NCI-H748 (cell line): ENCODE results near the gene HTT.
A peak's percentile ranks its signal among the peaks of the same experiment; 100 is the strongest.
"Not testable (repeated sequence)": the region's sequence is repeated elsewhere in the genome, so short reads cannot be mapped to it uniquely, and the experiment has no call there.

Experiments used
- DNase-seq: peaks from one replicate; lab custom pipeline; 2025; ENCODE audit not compliant: unreplicated experiment; lab: John Stamatoyannopoulos, UW

The HTT gene

DNA sequence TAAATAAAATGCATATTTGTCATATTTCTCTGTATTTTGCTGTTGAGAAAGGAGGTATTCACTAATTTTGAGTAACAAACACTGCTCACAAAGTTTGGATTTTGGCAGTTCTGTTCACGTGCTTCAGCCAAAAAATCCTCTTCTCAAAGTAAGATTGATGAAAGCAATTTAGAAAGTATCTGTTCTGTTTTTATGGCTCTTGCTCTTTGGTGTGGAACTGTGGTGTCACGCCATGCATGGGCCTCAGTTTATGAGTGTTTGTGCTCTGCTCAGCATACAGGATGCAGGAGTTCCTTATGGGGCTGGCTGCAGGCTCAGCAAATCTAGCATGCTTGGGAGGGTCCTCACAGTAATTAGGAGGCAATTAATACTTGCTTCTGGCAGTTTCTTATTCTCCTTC is 3.3 kb downstream of the HTT start:
- DNase-seq, result no peak

DNA sequence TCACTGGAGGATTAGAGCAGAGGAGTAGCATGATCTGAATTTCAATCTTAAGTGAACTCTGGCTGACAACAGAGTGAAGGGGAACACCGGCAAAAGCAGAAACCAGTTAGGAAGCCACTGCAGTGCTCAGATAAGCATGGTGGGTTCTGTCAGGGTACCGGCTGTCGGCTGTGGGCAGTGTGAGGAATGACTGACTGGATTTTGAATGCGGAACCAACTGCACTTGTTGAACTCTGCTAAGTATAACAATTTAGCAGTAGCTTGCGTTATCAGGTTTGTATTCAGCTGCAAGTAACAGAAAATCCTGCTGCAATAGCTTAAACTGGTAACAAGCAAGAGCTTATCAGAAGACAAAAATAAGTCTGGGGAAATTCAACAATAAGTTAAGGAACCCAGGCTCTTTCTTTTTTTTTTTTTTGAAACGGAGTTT is 5.2 kb downstream of the HTT start:
- no peak for DNase-seq

DNA sequence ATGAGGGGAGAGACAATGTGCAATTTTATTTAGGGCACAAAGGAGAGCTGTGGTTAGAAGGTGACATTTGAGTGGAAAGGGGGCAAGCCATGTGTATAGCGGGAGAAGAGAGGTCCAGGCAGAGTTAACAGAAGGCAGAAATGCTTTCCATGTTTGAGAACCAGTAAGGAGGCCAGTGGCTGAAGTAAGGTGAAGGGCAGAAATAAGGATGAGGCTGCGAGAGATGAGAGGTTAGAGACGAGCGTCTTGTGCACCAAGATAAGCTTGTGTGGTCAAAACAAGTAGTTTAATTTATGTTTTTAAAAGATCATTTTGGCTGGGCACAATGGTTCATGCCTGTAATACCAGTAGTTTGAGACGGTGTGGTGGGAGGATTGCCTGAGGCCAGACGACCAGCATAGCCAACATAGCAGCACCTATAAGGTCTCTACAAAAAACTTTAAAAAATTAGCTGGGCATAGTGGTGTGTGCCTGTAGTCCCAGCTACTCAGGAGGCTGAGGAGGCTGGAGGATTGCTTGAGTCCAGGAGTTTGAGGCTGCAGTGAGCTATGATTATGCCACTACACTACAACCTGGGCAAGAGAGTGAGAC is 8.5 kb downstream of the HTT start:
- no peak for DNase-seq

- no peak for DNase-seq
Observed at GRCh38 chr4:3083732-3084131, 9.3 kb downstream of the HTT start.

GRCh38 chr4:3085948-3086670 is 11.6 kb downstream of the HTT start:
- DNase-seq, result no peak

GRCh38 chr4:3087115-3087797 is 12.8 kb downstream of the HTT start:
- no peak for DNase-seq

GRCh38 chr4:3091464-3091863 is 17.0 kb downstream of the HTT start:
- DNase-seq, result no peak

GRCh38 chr4:3094701-3095100 is 20.2 kb downstream of the HTT start:
- not testable (repeated sequence) for DNase-seq

DNA sequence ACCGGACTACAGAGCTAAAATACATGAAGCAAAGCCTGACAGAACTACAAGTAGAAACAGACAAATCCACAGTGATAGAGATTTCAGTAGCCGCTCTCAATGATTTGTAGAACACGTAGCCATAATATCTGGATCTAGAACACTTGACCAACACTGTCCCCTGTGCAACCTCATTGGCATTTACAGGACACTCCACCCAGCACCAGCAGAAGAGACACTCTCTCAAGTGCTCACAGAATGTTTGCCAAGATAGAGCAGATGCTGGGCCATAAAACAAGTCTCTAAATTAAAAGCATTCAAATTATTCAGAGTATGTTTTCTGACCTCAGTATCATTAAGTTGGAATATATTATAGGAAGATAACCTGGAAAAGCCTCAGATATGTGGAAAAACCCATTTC is 21.7 kb downstream of the HTT start:
- no peak for DNase-seq

DNA sequence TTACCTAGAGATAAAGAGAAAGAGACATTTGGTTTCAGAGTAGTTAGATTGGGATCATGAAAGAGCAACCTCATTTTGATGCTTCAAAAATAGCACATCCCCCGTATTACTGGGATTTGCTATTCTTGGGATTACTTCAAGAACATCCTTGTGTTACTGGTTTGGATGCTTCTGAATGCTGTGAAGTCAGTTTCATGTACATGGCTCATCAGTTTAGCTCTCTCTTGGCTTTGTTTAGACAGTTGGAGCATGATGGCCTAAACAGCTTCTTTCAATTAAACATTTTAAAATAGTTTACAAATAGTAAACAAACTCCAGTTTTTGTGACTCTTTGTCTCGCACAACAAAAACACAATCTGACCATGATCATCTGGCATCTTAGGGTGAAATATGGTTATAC is 23.9 kb downstream of the HTT start:
- DNase-seq, result no peak

DNA sequence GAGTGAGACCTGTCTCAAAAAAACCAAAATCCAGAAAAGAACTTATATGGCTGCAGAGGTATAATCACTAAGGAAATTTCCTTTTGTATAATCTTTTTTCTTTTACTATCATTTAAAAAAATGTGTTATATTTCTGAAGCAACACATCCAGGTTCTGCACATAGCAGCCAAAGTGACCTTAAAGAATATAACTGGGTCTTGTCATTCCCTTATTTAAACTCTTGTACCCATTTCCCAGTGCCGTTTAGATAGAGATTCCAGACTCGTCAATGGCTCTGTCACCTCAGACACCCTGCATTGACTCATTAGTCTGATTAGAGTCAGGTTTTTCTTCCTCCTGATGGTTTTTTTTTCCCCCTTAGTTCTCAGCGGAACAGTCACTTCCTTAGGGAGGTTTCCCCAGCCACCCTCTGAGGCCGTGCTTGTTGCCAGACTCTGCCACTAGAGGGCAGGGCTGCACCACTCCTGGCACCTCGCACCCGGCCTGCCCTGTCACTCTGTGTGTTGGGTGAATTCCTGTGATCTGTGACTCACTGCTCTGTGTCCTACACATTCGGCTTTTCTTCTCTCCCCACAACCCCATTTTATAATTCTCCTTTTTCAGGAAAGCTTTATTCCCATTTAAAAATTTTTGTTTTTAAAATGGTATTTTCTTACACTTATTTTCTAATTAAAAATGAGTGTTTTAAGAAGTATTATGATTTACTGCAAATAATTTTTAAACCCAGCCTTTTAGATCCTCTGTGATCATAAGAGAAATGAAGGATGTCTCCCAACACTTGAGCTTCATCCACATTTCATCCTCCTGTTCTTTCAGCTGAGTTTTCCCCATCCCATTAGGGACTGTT is 32.1 kb downstream of the HTT start:
- DNase-seq, result peak; percentile 5

GRCh38 chr4:3107271-3107670 is 32.8 kb downstream of the HTT start:
- DNase-seq, result no peak

DNA sequence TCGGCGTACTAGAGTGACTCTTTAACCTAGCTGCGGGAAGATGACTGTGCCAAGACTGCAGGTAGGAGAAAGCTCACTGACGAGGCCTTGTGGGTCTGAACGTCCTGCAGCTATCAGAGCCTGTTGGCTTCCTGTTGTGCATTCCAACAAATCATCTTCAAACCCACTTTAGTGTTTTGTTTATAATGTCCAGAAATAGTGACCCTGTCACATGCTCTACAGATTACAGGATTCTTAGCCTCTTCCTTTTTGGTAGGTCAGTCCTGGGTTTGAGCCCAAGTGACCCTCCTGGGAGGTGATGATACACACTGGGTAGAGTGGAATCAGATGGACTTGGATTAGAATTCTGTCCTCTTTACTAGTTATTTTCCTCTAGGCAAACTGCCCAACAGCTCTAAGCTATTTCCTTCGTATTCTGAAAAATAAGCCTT is 33.2 kb downstream of the HTT start:
- DNase-seq, result no peak

DNA sequence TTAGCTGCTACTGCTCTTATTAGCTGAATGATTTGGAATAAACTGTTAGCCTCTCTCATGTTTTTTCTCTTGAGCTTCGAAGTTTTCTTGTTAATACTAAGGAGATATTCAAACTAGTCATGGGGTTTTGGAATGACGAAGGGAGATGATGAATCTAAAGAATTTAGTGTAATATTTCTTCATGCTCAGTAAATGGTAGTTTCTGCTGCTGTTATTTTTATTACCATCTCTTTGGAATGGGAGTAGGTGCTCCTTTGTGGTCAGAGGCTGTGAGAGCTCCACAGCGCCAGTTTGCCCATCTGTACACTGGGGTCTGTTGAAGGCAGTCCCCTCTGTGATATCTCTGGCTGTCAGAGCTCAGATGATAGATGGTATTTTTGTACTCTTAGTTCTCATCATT is 33.7 kb downstream of the HTT start:
- DNase-seq, result no peak

- no peak for DNase-seq
Observed at GRCh38 chr4:3111461-3111860, 37.0 kb downstream of the HTT start.

DNA sequence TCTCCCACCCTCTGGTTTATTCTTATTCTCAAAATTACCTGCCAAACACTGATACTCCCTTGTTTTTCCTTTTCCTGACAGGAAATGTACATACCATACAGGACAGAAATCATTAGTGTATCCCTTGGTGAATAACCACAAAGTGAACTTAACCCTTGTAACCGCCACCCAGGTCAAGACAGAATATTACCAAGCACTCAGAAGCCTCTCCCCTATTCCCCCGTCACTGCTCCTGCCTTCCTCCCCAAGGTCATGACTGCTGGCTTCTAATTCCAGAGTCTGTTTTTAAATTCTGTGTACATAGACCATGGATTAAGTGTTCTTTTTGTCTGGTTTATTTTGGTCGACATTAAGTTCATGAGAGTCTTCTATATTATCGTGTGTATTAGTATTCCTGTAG is 37.7 kb downstream of the HTT start:
- no peak for DNase-seq

GRCh38 chr4:3112609-3113469 is 38.4 kb downstream of the HTT start:
- no peak for DNase-seq

DNA sequence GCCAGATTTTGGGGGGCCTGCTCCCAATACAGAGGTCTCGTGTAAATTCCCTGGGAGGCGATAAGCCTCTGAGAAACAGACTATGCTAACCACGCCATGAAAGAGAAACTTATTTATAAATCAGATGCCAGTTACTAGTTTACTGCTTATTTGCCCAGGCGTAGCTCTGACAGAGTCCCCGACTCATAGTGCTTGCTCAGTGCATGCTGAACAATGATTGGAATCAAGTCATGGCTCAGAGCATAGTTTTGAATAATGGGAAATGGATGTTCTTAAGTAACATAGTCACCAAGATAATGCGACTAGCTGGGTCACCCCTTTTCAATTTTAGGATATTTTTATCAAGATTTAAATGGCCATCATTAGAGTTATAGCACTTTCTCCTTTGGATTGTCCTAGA is 39.9 kb downstream of the HTT start:
- DNase-seq, result no peak

GRCh38 chr4:3115637-3116270 is 41.3 kb downstream of the HTT start:
- no peak for DNase-seq

GRCh38 chr4:3116955-3117354 is 42.5 kb downstream of the HTT start:
- no peak for DNase-seq
